GM18907 (cell line): Measurements from ENCODE around the gene ANKS6.

Experiments used
- ATAC-seq: cut with Tn5 transposase; IDR thresholded peaks from one replicate; pipeline ENCODE4 v1.9.1; 2021; ENCODE audit warnings: mild to moderate bottlenecking, moderate library complexity; ENCODE audit not compliant: unreplicated experiment

ANKS6 gene

DNA sequence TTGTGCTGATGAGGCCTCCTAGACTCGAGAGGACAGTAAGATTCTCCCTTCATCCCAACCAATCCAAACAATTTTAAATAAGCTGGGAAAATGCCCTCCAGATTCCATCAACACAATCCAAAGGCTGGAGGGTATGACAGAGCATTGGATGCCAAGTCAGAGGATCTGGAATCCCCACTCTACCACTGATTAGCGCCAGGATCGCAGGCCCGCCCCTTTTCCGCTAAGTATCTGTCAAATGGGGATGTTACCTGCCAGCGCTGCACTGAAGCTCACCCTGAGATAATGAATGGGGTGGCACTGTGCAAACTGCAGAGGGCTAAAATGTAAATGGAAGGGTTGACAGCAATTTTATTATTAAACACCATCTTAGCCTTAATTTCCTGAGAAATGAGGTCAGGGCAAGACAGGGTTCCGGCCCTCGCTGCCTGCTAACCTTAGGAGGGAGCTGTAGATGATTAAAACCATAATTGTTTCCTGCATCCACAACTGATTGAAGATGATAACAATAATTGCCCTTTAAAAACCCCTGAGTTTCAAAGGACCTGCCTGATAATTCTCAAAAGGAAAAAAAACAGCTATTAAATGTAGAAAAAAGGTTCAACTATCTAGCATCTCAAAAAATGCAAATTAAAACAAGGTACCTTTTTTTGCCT is 56.0 kb downstream of the ANKS6 start:
- ATAC-seq, result no peak

GRCh38 chr9:98738741-98739140 is 57.6 kb downstream of the ANKS6 start:
- ATAC-seq, result no peak

GRCh38 chr9:98736226-98736625 is 60.1 kb downstream of the ANKS6 start:
- no peak for ATAC-seq

GRCh38 chr9:98732801-98733200 is 63.6 kb downstream of the ANKS6 start:
- no peak for ATAC-seq

GRCh38 chr9:98732091-98732490 is 64.3 kb downstream of the ANKS6 start:
- no peak for ATAC-seq

DNA sequence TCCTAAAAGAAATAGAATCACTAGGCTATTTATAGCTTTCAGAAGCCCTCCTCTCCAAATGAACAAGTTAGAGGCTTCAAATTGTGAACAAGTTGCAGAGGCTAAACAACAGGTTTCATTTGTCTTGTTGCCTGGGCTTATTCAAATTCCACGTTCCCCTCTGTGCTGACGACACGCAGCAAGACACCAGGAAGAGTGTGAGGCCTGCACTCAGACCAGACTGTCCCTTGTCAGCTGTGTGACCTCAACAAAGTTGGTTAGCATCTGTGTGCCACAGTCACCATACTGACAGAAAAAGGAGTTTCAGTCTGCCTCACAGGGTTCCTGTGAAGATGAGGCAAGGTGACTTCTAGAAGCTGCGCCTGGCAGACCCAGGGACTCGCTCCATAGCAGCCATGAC is 65.5 kb downstream of the ANKS6 start:
- no peak for ATAC-seq

- ATAC-seq, result no peak
These were observed 67.9 kb downstream of the ANKS6 start for GRCh38 chr9:98728500-98728899.

- no peak for ATAC-seq
These were observed 68.9 kb downstream of the ANKS6 start for GRCh38 chr9:98727428-98727827.

GRCh38 chr9:98726735-98727134 is 69.6 kb downstream of the ANKS6 start:
- no peak for ATAC-seq

DNA sequence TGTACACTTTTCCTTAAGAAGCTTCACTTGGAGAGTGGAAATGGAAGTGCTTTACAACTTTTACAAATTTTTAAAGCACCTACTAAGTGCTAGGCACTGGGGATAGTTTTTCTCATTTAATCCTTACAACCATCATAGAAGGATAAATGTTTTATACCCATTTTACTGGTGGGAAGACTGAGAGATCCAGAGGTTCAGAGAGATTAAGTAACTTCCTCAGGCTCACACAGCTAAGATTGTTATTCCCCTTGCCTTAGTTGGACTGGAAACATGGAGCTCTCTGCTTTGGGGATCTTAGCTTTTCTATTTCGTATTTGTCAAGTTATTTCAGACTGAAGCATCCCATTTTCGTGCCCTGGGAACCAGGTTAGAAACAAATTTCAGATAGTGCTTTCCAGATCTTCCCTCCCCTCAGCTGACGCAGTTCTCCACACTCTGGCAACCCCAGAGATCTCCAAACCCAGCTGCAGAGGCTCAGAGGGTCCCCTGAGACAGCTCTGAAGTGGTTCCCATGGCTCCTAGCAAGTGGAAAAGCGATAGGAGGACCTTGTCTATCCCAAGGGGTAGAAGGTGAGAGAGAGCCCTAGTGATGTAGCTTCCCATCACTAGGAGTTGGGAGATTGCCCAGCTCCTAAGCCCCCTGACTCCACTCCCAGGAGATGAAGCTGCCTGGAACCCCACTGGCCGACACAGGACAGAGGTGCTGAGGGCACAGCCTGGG is 71.4 kb downstream of the ANKS6 start:
- ATAC-seq, result no peak

DNA sequence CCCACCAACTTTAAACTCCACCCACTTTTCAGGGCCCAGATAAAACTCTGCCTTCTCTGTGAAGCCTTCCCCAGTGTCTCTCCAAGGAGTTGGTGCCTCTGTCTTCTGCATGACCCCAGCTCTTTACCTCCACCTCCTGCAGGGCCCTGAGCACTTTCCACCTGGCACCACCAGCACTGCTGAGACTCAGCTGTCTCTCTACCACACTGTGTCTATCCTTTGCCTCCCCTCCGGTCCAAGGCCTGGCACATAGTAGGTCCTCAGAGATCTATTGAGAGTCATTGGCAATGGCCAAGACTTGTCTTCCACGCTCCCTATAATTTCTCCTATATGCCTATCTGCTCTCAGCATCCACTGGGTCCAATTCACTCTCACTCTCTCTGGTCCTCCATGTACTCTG is 74.7 kb downstream of the ANKS6 start:
- no peak for ATAC-seq

DNA sequence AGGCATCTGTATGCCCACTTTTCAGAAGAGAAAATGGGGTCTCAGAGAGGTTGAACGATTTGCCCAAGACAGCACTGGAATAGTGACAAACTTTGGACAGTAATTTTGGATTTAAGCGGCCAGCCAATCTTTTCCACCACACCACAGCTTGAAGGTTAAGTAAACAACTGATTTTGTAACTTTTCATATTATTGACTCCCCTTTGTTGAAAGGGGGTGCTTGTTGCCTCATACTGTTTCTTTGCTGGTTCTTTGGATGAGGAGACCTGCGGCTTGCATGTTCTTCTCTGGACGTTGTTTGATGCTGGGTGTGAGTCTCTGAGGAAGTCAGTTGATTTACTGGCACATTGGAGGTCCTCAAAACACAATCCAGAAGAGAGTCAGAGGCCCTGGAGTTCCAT is 76.0 kb downstream of the ANKS6 start:
- ATAC-seq, result no peak

GRCh38 chr9:98719055-98719454 is 77.3 kb downstream of the ANKS6 start:
- ATAC-seq, result no peak

- ATAC-seq, result no peak
These were observed 81.5 kb downstream of the ANKS6 start for GRCh38 chr9:98714833-98715232.

GRCh38 chr9:98712987-98713386 is 83.4 kb downstream of the ANKS6 start:
- ATAC-seq, result peak; percentile 53

GRCh38 chr9:98709968-98710965 is 86.1 kb downstream of the ANKS6 start:
- ATAC-seq, result no peak

- no peak for ATAC-seq
These were observed 87.1 kb downstream of the ANKS6 start, which contains the start of gene GABBR2 for GRCh38 chr9:98708933-98709911. Gene GABBR2 (minus strand): TSS chr9:98708935. CDS start chr9:98708737, 198 bp downstream.

- ATAC-seq, result no peak
These were observed 88.0 kb downstream of the ANKS6 start for GRCh38 chr9:98708103-98708932.
